HEK293 (cell line): ENCODE measurements around the gene PLEKHM2.

Source experiments
- CTCF ChIP-seq: fragments of 450-650 bp; formaldehyde crosslinking; IDR thresholded peaks from 2 replicates; pipeline ENCODE4 v1.5.1; 2016; ENCODE audit warnings: missing biosample characterization, missing genetic modification characterization
- MZF1 ChIP-seq: fragments of 450-650 bp; formaldehyde crosslinking; IDR thresholded peaks from 2 replicates; pipeline ENCODE4 v1.5.1; 2017; ENCODE audit warnings: missing biosample characterization, missing genetic modification characterization, borderline replicate concordance
- ZFP3 ChIP-seq: fragments of 450-650 bp; formaldehyde crosslinking; IDR thresholded peaks from 2 replicates; pipeline ENCODE4 v1.5.1; 2016; ENCODE audit warnings: low read depth, missing biosample characterization, missing genetic modification characterization
- ZNF140 ChIP-seq: fragments of 450-650 bp; formaldehyde crosslinking; IDR thresholded peaks from 2 replicates; pipeline ENCODE4 v1.5.1; 2016; ENCODE audit warnings: missing biosample characterization, missing genetic modification characterization
- ZNF23 ChIP-seq: fragments of 450-650 bp; formaldehyde crosslinking; IDR thresholded peaks from 2 replicates; pipeline ENCODE4 v1.5.1; 2016; ENCODE audit warnings: missing biosample characterization, missing genetic modification characterization, borderline replicate concordance
- ZNF423 ChIP-seq: fragments of 450-650 bp; formaldehyde crosslinking; IDR thresholded peaks from 2 replicates; pipeline ENCODE4 v1.5.1; 2016; ENCODE audit warnings: missing biosample characterization, missing genetic modification characterization
- ZNF580 ChIP-seq: fragments of 450-650 bp; formaldehyde crosslinking; IDR thresholded peaks from 2 replicates; pipeline ENCODE4 v1.5.1; 2016; ENCODE audit warnings: missing biosample characterization, missing genetic modification characterization
- ZNF791 ChIP-seq: fragments of 450-650 bp; formaldehyde crosslinking; IDR thresholded peaks from 2 replicates; pipeline ENCODE4 v1.5.1; 2016; ENCODE audit warnings: missing biosample characterization, missing genetic modification characterization
- ZNF830 ChIP-seq: fragments of 450-650 bp; IDR thresholded peaks from 2 replicates; pipeline ENCODE4 v1.5.0; 2018; ENCODE audit warnings: missing biosample characterization, missing genetic modification characterization, low read depth, mild to moderate bottlenecking, moderate library complexity
- ZXDB ChIP-seq: fragments of 450-650 bp; formaldehyde crosslinking; IDR thresholded peaks from 2 replicates; pipeline ENCODE4 v1.5.1; 2016; ENCODE audit warnings: missing biosample characterization, missing genetic modification characterization

DNA sequence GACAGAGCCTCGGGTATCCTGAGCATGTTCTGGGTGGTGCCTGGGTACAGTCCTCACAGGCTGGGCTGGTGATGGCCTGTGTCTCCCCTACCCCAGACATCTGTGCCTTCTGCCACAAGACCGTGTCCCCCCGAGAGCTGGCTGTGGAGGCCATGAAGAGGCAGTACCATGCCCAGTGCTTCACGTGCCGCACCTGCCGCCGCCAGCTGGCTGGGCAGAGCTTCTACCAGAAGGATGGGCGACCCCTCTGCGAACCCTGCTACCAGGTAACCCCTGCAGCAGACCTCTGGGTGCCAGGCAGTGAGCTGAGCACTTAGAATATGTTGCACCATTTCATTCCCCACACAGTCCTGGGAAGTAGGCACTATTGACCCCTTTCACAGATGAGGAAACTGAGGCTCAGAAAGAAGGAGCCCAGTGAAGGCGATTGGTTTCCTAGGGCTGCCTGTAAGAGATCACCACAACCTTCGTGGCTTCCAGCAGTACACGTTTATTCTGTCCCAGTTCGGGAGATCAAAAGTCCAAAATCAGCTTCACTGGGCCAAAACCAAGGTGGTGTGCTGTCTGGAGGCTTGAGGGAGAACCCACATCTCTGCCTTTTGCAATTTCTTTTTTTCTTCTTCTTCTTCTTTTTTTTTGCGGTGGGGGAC lies 86.3 kb downstream of the PLEKHM2 start:
- TF ChIP-seq CTCF, result no peak
- TF ChIP-seq MZF1, result no peak
- TF ChIP-seq ZNF580, result no peak
- TF ChIP-seq ZNF830, result no peak
- TF ChIP-seq ZNF423 (tag by site-specific recombination), result no peak
- no peak for TF ChIP-seq ZNF791
- TF ChIP-seq ZNF140 (tag by site-specific recombination), result no peak
- no peak for TF ChIP-seq ZXDB
- TF ChIP-seq ZFP3 (tag by site-specific recombination), result no peak
- TF ChIP-seq ZNF23 (tag by site-specific recombination), result no peak
